ENCODE data around the gene CST1. TPM values are rescaled to one million over a fixed set of nuclear protein-coding genes. Genes with fewer than 3 reads are reported as not detected.
"Not testable (repeated sequence)": the region's sequence is repeated elsewhere in the genome, so short reads cannot be mapped to it uniquely, and the experiment has no call there.

CST1 gene
- total RNA-seq, 6 donors from 2014 or later = not detected

DNA sequence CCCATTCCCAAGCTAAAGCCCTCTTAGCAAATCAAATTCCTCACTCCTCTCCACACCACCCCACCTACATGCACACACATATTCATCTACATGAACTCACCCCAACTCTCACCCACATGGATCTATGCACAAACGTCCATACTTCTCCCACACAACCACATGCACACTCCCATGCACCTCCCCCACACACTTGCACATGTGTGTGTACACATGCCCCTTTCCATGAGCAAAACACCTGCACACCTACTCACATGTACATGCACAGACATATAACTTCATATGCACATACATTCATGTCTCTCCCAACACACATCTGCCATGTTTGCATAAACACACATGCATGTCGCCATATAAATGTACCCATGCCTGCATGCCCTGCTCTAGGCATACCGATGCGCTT lies 22.8 kb upstream of the CST1 start:
- ATAC-seq (ENCODE audit: low FRiP score in 2 of 2) = no peak
- TF ChIP-seq EP300 (IDR thresholded peaks at IDR 0.05) (no peak), POLR2AphosphoS5 (IDR thresholded peaks at IDR 0.05) (no peak), POLR2A (IDR thresholded peaks at IDR 0.05) (no peak)
- TF ChIP-seq, protein P1, sequence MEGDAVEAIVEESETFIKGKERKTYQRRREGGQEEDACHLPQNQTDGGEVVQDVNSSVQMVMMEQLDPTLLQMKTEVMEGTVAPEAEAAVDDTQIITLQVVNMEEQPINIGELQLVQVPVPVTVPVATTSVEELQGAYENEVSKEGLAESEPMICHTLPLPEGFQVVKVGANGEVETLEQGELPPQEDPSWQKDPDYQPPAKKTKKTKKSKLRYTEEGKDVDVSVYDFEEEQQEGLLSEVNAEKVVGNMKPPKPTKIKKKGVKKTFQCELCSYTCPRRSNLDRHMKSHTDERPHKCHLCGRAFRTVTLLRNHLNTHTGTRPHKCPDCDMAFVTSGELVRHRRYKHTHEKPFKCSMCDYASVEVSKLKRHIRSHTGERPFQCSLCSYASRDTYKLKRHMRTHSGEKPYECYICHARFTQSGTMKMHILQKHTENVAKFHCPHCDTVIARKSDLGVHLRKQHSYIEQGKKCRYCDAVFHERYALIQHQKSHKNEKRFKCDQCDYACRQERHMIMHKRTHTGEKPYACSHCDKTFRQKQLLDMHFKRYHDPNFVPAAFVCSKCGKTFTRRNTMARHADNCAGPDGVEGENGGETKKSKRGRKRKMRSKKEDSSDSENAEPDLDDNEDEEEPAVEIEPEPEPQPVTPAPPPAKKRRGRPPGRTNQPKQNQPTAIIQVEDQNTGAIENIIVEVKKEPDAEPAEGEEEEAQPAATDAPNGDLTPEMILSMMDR (IDR thresholded peaks at IDR 0.05) = no peak
- H3K4me1 ChIP-seq = no peaks in the 10 kb centered on the region
- H3K9me3 ChIP-seq = no peaks in the 10 kb centered on the region
- H3K27me3 ChIP-seq = no peaks in the 10 kb centered on the region
- H3K36me3 ChIP-seq = no peaks in the 10 kb centered on the region
- 85 to 91% methylated on average over 4 of the region's 4 CpGs for WGBS, 2 donors
- DNase-seq = no peak
- no peak overlapping the region for H3K27ac ChIP-seq
- no peak overlapping the region for H3K4me3 ChIP-seq

DNA sequence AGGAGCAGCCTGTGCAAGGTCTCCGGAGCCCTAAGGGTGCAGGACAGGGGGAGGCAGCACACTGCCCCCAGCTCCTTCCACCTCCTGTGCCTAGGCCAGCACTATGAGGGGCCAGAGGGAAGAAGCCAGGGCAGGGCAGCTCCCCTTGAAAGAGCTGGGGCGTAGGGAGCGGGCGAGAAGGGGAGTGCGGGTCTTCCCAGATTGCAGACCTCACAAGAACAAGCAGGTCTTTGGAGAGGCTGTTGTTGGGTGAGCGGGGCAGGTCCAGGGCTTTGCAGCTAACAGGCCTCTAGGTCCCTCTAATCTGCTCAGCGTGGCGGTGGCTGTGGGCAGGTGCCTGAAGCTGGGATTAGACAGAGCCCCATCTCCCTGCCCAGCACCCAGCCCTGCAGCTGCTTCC lies 22.4 kb upstream of the CST1 start:
- peak in 1 of 2 donors; percentile 40 for DNase-seq
- TF ChIP-seq EP300 (IDR thresholded peaks at IDR 0.05) (no peak), POLR2A (IDR thresholded peaks at IDR 0.05) (no peak), POLR2AphosphoS5 (IDR thresholded peaks at IDR 0.05) (no peak)
- TF ChIP-seq, protein P1 (IDR thresholded peaks at IDR 0.05) = no peak
- no peaks in the 10 kb centered on the region for H3K9me3 ChIP-seq
- H3K4me1 ChIP-seq = no peaks in the 10 kb centered on the region
- WGBS, 2 donors = 88 to 92% methylated on average over 7 to 8 of the region's 8 CpGs
- no peaks in the 10 kb centered on the region for H3K36me3 ChIP-seq
- no peak for ATAC-seq (ENCODE audit: low FRiP score in 2 of 2)
- no peak overlapping the region for H3K27ac ChIP-seq
- no peak overlapping the region for H3K4me3 ChIP-seq
- H3K27me3 ChIP-seq = no peaks in the 10 kb centered on the region

DNA sequence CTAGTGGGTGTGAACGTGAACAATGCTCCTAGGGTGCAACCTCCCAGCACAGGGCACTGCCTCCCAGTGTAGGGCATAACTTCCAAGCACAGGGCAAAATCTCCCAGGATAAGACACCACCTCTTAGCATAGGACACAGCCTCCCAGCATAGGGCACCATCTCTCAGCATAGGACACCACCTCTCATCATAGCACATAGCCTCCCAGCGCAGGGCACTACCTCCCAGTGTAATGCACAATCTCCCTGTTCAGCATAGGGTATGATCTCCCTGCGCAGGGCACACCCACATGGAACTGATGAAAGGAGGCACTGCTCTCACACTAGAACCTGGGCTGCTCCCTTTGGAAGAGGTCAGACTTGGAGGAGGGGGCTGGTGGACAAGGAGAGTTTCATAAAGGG lies 21.3 kb upstream of the CST1 start:
- Histone ChIP-seq H3K4me1 (no peaks in the 10 kb centered on the region), H3K27ac (no peak overlapping the region), H3K36me3 (no peaks in the 10 kb centered on the region), H3K27me3 (no peaks in the 10 kb centered on the region), H3K4me3 (no peak overlapping the region), H3K9me3 (no peaks in the 10 kb centered on the region)
- no peak for TF ChIP-seq EP300 (IDR thresholded peaks at IDR 0.05)
- WGBS, 2 donors = 70 to 87% methylated on average over 1 to 3 of the region's 3 CpGs
- ATAC-seq (ENCODE audit: low FRiP score in 2 of 2) = no peak
- no peak for DNase-seq

DNA sequence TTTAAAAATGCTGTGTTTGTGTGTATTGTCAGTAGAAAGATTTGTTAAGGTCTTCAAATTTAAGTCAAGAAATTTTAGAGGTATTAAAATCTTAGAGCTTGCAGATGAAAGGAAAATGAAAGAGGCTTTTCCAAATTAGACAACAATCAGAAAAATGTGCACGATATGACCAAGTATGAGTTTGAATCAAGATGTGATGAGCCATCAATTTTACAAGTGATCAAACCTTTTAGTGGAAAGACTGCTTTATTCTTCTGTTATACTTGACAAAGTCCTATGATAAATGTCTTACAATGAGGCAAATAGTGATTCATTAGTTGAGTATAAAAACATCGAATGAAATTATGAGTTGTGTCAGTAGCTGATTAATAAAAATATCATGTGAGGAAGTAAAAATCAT lies 19.6 kb upstream of the CST1 start:
- ATAC-seq (ENCODE audit: low FRiP score in 2 of 2) = no peak

DNA sequence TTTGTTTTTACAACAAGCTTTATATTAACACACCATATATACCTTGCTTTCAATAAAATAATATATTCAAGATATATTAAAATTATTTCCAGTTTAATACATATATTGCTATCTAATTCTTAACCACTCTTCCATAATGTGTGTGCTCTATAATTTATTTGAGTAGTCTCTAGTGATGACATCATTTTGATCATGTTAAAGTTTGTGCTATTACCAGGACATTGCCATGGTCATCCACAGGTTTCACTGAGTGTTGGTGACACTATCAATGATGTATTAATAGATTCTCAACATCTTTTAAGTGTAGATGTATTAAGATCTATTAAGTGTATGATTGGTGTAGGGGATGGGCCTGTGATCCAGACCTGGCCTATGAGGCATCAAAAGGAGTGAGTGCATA lies 17.8 kb upstream of the CST1 start:
- not testable (repeated sequence) for H3K27ac ChIP-seq; H3K27me3 ChIP-seq; H3K4me3 ChIP-seq; DNase-seq; H3K9me3 ChIP-seq; ATAC-seq (ENCODE audit: low FRiP score in 2 of 2); H3K4me1 ChIP-seq; H3K36me3 ChIP-seq

More for the DNA sequence above, 19.6 kb upstream of the CST1 start:
- WGBS, 2 donors = 68 to 74% methylated on average over 2 of the region's 2 CpGs
- DNase-seq = no peak
- Histone ChIP-seq H3K9me3 (no peaks in the 10 kb centered on the region), H3K4me3 (no peak overlapping the region), H3K27ac (no peak overlapping the region), H3K36me3 (no peaks in the 10 kb centered on the region), H3K4me1 (no peaks in the 10 kb centered on the region), H3K27me3 (no peaks in the 10 kb centered on the region)
- no peak for TF ChIP-seq POLR2AphosphoS5 (IDR thresholded peaks at IDR 0.05)
- TF ChIP-seq, protein P1 (IDR thresholded peaks at IDR 0.05) = no peak

- H3K4me1 ChIP-seq = no peaks in the 10 kb centered on the region
- no peaks in the 10 kb centered on the region for H3K36me3 ChIP-seq
- 60 to 73% methylated on average over 1 of the region's 1 CpG for WGBS, 2 donors
- no peak overlapping the region for H3K27ac ChIP-seq
- DNase-seq = no peak
- no peak overlapping the region for H3K4me3 ChIP-seq
- no peak for TF ChIP-seq POLR2AphosphoS5 (IDR thresholded peaks at IDR 0.05)
- TF ChIP-seq, protein P1 (IDR thresholded peaks at IDR 0.05) = no peak
- TF ChIP-seq EP300 (IDR thresholded peaks at IDR 0.05) = no peak
- no peaks in the 10 kb centered on the region for H3K27me3 ChIP-seq
- H3K9me3 ChIP-seq = no peaks in the 10 kb centered on the region
- no peak for ATAC-seq (ENCODE audit: low FRiP score in 2 of 2)
Observed at GRCh38 chr20:23766531-23766930, 15.8 kb upstream of the CST1 start.

Data from upper lobe of left lung (tissue), 6 donors.